MM.1S (cell line): ENCODE measurements around the gene CAST.

Experiments
- EZH2 ChIP-seq: fragments of 300-600 bp; sonication (generic); optimal IDR thresholded peaks from 2 replicates; pipeline ENCODE3; 2017; ENCODE audit warnings: low read depth, mild to moderate bottlenecking, antibody characterized with exemption, low read length, mixed read lengths
- EZH2phosphoT487 ChIP-seq: fragments of 300-600 bp; sonication (generic); IDR thresholded peaks from 2 replicates; pipeline ENCODE4 v1.6.1; 2018; ENCODE audit warnings: antibody characterized with exemption, low read length
- TF ChIP-seq, protein P1 (sequence below): fragments of 300-600 bp; sonication (generic); IDR thresholded peaks from 2 replicates; pipeline ENCODE4 v1.5.1; 2016; ENCODE audit warnings: antibody characterized with exemption, low read length, mixed read lengths

DNA sequence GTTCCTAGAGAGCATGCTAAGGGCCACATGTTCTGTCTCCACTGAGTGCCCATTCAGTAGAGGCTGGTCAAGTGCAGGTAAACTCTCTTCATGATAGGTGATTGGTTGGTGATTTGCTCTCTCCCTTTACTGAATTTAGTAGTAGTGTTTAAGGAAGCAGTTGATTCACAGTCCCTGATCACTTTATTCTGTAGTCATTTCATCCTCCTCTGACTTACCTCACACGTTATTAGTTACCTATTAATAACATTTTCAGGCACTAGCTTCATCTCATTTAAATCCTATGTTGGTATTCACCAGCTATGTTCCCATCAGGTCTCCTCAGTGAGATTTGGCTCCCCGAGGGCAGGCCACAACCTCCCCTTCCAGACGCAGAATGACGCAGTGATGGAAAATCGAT, 93.7 kb downstream of the CAST start:
- TF ChIP-seq, protein P1, sequence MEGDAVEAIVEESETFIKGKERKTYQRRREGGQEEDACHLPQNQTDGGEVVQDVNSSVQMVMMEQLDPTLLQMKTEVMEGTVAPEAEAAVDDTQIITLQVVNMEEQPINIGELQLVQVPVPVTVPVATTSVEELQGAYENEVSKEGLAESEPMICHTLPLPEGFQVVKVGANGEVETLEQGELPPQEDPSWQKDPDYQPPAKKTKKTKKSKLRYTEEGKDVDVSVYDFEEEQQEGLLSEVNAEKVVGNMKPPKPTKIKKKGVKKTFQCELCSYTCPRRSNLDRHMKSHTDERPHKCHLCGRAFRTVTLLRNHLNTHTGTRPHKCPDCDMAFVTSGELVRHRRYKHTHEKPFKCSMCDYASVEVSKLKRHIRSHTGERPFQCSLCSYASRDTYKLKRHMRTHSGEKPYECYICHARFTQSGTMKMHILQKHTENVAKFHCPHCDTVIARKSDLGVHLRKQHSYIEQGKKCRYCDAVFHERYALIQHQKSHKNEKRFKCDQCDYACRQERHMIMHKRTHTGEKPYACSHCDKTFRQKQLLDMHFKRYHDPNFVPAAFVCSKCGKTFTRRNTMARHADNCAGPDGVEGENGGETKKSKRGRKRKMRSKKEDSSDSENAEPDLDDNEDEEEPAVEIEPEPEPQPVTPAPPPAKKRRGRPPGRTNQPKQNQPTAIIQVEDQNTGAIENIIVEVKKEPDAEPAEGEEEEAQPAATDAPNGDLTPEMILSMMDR = no peak
- TF ChIP-seq EZH2phosphoT487 = no peak
- TF ChIP-seq EZH2 = no peak
